ENCODE data around the gene NKD1. TPM values are rescaled to one million over a fixed set of nuclear protein-coding genes. Genes with fewer than 3 reads are reported as not detected.

NKD1 gene
- total and polyA plus RNA-seq, 2 of the 8 experiments (the other 6 are each of a cell fraction or from before 2014, with no cell fraction given): 0.70 to 4.5 TPM

DNA sequence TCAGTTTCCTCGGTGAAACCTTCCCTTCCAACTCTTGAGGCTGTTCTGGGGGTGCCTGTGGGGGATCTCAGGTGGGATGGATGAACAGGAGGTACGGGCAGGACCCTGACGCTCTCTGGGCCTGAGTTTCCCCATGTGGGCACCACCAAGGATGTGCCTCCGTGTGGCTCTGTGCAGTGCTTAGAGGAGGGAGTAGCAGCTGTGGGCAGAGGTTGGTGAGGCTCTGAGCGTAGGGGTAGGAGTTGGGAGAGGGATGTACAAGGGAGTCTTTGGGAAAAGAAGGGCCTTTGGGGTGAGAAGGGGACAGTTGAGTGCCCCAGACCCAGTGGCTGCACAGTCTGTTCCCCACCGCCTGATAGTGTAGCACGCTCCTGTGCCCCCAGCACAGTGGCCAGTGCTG, 73.8 kb downstream of the NKD1 start (continued):
- TF ChIP-seq KDM4A (IDR thresholded peaks at IDR 0.05; ENCODE audit: low read depth, low read length, severe bottlenecking) (no peak), MAFK (IDR thresholded peaks at IDR 0.05; ENCODE audit: low read depth, low read length) (no peak), NRF1 (IDR thresholded peaks at IDR 0.05; ENCODE audit: low read depth, low read length) (no peak)

Measured in H1 (cell line).